Measurements from ENCODE around the gene HBZ.
"Not testable (repeated sequence)": the region's sequence is repeated elsewhere in the genome, so short reads cannot be mapped to it uniquely, and the experiment has no call there.

- TF ChIP-seq, protein P1, sequence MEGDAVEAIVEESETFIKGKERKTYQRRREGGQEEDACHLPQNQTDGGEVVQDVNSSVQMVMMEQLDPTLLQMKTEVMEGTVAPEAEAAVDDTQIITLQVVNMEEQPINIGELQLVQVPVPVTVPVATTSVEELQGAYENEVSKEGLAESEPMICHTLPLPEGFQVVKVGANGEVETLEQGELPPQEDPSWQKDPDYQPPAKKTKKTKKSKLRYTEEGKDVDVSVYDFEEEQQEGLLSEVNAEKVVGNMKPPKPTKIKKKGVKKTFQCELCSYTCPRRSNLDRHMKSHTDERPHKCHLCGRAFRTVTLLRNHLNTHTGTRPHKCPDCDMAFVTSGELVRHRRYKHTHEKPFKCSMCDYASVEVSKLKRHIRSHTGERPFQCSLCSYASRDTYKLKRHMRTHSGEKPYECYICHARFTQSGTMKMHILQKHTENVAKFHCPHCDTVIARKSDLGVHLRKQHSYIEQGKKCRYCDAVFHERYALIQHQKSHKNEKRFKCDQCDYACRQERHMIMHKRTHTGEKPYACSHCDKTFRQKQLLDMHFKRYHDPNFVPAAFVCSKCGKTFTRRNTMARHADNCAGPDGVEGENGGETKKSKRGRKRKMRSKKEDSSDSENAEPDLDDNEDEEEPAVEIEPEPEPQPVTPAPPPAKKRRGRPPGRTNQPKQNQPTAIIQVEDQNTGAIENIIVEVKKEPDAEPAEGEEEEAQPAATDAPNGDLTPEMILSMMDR (conservative IDR thresholded peaks at IDR 0.05; ENCODE audit: low read length), result not testable (repeated sequence)
- not testable (repeated sequence) for TF ChIP-seq EZH2phosphoT487 (IDR thresholded peaks at IDR 0.05; ENCODE audit: borderline replicate concordance, low read depth, low read length)
Observed at GRCh38 chr16:172374-172941, 20.0 kb downstream of the HBZ start, which contains the start of gene HBA2.

All from OCI-LY7 (cell line).